Hematopoietic multipotent progenitor cell treated with erythropoietin and hydrocortisone succinate and interleukin-3 and kit ligand, for 4 days (in vitro differentiated cells): Measurements from ENCODE around the gene NPAP1.
"Not testable (repeated sequence)": the region's sequence is repeated elsewhere in the genome, so short reads cannot be mapped to it uniquely, and the experiment has no call there.

Experiments used
- DNase-seq: peaks from one replicate; pipeline ENCODE4 v3.0.0-alpha.2; 2015

The NPAP1 gene, protein sequence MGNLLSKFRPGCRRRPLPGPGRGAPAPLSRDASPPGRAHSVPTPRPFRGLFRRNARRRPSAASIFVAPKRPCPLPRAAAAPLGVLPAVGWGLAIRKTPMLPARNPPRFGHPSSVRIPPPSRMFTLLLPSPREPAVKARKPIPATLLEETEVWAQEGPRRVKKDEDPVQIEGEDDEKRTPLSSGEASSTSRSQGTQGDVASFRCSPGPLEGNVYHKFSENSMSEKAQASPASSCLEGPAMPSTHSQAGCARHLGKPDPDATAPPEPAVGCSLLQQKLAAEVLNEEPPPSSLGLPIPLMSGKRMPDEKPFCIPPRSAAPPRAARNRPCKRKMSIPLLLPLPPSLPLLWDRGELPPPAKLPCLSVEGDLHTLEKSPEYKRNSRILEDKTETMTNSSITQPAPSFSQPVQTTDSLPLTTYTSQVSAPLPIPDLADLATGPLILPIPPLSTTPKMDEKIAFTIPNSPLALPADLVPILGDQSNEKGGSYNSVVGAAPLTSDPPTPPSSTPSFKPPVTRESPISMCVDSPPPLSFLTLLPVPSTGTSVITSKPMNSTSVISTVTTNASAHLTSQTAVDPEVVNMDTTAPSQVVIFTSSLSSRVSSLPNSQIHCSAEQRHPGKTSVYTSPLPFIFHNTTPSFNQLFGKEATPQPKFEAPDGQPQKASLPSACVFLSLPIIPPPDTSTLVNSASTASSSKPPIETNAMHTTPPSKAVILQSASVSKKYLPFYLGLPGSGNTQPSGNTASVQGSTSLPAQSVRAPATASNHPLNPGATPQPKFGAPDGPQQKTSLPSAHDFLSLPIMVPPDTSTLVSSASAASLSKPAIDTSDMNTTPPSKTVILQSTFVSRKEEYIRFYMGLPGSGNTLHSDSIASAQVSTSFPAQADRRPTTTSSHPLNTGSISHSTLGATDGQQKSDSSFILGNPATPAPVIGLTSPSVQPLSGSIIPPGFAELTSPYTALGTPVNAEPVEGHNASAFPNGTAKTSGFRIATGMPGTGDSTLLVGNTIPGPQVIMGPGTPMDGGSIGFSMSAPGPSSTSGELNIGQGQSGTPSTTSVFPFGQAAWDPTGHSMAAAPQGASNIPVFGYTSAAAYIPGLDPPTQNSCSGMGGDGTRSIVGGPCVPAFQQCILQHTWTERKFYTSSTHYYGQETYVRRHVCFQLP

DNA sequence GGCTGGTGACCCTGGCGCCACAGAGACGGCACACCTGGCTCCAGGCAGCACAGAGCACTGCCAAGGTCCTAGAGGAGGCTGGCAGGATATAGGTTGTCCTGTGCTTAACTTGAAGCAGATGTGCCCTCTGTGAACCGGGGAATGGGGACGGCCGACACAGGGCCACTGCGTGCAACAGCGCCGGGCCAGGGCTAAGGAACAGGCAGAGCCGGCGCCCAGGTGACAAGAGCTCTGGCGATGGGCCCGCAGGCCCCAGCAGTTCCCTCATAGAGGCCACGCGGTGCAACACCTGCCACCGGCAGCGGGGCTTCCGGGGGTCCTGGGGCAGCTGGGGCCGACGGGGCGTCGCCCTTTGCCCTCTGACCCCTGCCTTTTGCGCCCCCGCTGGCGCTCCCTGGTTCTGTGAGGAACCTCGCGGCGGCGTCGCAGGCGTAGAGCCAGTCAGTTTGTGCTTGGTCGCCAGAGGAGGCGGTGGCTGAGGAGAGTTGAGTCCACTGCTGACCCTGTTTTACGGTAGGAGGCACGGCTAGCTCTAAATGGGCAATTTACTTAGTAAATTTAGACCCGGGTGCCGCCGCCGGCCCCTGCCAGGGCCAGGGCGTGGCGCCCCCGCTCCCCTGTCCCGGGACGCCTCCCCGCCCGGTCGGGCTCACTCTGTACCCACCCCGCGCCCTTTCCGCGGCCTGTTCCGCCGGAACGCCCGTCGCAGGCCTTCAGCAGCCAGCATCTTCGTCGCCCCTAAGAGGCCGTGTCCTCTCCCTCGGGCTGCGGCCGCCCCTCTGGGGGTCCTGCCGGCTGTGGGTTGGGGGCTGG lies at the start of gene NPAP1:
NPAP1 (plus strand) TSS at position 444 of the 813 bp plus-strand sequence; CDS start at position 537, 93 bp downstream.
- DNase-seq: no peak

DNA sequence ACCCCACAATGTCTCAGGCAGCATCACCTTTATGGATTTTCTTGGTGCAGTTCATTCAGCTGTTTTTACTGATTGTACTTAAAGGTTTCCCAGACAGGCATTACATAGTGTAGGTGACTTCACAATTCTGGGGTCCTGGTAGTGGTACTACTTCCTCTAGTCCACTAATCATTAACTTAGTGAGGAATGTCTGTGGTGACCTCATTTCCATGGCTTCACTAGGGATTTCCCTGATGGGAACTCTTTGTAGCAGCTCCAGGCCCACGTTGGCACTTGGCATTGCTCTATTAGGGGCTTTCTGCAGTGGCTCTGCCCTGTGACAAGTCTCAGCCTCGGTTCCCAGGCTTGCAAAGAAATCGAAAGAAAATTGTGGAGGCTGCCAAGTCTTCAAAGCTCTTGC lies 48.1 kb upstream of the NPAP1 start:
- no peak for DNase-seq

DNA sequence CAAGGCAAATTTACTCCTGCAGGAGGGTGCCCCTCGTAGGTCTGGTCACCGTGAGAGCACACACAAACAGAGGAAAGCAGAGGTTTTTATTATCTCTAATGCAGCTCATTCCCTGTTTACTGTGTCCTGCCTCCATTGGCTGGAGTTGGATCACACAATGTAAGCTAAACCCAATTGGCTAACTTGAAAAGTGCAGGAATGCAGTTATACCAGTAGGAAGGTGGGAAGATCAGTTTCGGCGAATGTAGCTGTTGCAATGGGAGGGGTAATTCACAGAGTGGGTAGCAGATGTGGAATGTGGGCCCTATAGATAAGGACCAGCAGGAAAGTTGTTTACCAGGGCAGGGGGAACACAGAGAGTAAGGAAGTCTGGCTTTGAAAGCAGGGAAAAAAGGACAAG lies 42.5 kb upstream of the NPAP1 start:
- DNase-seq: no peak

DNA sequence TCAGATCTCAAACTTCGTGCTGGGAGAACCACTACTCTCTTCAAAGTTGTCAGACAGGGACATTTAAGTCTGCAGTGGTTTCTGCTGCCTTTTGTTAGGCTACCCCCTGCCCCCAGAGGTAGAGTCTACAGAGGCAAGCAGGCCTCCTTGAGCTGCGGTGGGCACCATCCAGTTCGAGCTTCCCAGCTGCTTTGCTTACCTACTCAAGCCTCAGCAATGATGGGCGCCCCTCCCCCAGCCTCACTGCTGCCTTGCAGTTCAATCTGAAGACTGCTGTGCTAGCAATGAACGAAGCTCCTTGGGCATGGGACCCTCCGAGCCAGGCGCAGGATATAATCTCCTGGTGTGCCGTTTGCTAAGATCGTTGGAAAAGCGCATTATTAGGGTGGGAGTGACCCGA lies 36.2 kb upstream of the NPAP1 start:
- not testable (repeated sequence) for DNase-seq

DNA sequence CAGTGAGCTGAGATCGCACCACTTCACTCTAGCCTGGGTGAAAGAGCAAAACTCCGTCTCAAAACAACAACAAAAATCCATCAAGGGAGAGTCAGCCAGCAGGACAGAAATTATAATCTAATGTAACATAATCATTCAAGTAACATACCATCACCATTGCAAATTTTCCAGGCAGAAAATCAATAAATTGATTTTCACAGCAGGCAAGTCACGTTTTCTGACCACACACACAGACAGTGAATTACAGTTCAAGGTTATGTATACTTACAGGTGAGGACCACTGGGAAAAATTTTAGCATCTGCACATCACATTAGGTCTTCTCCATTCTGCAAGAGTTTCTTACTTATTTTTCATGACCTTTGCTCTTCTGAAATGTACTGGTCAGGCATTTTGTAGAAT lies 29.9 kb upstream of the NPAP1 start:
- DNase-seq: no peak

DNA sequence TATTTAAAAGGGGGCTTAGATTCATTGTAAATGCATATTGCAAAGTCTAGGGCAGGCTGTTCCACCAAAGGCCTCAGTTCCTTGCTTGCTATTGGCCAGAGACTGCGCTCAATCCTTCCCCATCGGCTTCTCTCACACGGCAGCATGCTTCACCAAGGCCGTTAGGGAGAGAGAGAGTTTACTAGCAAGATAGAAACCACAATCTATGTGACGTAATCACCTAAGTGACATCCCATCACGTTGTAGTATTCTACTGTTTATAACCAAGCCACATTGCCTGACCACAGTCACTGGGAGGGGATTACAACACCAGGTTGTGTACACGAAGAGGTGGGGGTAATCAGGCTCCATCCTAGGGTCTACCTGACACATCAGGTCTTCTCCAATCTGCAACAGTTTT lies 16.0 kb upstream of the NPAP1 start:
- DNase-seq: peak; percentile 3

DNA sequence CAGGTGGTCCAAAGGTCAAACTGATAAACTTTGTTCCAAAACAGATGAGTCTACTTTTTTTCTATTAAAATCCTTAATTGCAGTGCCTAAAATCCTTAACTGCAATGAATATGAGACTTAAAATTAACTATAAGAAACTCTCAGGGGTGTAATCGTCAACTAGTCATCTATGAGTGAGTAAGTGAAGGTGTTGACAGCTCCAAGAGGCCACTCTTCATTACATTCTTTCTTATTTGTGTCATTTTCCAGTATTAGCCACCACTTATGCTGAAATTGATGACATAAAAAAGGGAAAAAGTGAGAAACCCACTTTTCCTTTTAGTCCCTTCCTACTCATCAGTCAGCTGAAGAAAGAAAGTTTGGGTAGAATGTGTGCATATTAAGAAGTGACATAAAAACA lies 12.6 kb upstream of the NPAP1 start:
- DNase-seq: no peak

DNA sequence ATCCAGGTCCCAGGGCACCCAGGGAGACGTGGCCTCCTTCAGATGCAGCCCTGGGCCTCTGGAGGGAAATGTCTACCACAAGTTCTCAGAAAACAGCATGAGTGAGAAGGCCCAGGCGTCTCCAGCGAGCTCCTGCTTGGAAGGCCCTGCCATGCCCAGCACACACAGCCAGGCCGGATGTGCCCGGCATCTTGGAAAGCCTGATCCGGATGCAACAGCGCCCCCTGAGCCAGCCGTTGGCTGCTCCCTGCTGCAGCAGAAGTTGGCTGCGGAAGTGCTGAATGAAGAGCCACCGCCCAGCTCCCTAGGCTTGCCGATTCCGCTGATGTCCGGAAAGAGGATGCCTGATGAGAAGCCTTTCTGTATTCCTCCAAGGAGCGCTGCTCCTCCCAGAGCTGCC lies 856 bp downstream of the NPAP1 start:
- DNase-seq: no peak

DNA sequence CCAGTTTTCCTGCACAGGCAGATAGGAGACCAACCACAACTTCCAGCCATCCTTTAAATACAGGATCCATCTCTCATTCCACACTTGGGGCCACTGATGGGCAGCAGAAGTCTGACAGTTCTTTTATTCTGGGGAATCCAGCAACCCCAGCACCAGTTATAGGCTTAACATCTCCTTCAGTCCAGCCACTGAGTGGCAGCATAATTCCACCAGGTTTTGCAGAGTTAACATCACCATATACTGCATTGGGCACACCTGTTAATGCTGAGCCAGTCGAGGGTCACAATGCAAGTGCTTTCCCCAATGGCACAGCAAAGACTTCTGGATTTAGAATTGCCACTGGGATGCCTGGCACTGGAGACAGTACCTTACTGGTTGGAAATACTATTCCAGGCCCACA lies 2.9 kb downstream of the NPAP1 start:
- DNase-seq: no peak

DNA sequence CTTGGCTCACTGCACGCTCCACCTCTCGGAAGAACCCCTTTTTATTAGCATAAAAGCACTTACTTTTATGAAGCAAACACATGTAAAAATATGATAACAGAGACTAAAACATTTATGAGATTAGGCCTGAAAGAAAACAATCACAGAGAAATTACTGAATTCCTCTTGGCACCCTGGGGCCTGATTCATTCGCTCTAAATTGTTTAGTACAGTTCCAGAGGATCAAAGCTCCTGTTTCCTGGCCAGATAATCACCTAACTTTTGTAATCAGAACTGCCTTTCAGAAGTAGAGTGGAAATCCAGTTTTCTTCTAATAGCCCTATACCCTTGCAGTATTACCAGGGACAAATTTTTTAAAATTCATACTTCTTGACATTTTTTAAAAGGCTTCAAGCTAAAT lies 6.4 kb downstream of the NPAP1 start:
- DNase-seq: no peak

DNA sequence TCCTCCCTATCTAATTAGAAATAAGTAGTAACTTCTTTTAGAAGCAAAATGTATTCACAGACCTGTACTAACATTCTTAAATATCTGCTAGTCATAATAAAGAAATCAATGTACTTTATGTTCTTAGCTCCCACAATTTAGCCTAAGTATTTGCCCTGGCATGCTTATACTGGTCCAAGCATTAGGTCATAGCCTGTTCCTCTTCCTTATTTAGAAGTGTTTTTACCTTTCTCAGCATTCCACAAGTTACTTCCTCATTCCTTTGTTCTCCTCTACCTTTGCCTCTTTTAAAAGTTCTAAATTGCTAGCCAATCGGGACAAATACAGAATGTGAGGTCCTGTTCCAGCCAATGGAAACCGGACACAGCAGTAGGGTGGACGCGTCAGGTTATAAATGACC lies 7.3 kb downstream of the NPAP1 start:
- DNase-seq: not testable (repeated sequence)

DNA sequence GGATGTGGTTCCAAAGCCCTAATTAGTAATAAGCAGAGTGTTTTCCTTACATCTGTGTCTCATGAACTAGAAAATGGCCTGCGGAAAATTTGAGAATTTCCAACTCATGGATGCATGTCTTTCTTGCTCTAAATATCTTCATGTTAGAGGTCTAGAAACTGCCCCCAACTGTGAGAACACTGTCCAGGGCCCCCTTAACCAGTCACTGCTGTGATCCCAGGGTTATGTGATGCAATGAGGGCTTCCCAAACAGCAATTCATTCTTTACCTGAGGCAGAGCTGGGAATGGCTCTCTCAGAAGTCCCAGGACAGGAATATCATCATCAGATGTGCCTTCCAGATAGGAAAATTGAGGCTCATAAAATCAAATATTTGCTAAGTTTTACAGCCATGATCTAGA lies 8.2 kb downstream of the NPAP1 start:
- no peak for DNase-seq

DNA sequence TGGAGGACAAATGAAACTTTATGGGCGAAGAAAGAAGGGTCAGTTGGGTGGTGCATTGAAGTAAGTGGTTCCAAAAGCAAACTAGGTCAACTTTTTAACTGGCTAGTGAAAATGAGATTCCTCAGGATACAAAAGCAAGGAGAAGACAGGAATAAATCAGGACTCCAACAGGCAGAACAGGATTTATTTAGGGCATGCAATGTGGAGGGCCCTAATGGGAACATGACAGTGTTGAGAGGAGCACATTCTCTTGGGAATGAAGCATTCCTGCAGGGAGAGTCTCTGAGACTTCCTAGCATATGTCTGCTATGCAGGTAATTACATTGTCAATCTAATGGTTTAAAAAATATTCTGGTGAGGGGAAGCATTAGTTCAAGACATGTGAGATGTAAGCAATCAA lies 8.7 kb downstream of the NPAP1 start:
- DNase-seq: no peak

DNA sequence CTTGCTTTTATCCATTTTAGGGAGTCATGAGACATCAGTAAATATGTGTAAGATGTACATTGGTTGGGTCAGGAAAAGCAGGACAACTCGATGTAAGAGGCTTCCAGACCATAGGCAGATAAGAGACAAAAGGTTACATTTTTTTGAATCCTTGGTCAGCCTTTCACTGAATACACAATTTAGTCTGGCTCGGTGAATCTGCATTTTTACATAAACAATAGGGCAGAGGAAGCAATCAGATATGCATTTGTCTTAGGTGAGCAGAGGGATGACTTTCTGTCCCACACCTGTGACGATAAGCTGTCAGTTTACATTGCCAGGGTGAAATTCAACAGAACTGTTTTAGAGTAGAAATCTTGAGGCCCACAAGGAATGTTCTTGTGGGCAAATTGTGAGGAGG lies 20.6 kb downstream of the NPAP1 start:
- DNase-seq: no peak

DNA sequence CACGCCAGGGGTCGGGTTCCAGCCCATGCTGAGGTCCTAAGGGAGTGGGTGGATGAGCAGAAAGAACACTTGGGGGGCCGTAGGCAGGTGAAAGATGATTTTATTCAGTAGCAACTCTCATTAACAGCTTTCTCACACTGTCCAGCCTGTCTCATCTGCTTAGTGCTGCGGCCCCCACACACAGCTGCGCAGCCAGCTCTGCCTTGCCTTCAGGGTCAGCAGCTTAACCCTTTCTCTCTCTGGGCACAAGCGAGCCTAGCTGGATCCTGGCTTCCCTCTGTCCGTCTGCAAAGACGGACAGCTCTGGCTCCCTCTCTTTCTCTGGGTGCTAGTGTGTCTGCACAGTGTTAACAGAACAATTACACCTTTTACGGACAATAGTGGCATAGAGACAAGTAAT lies 21.3 kb downstream of the NPAP1 start:
- DNase-seq: no peak

DNA sequence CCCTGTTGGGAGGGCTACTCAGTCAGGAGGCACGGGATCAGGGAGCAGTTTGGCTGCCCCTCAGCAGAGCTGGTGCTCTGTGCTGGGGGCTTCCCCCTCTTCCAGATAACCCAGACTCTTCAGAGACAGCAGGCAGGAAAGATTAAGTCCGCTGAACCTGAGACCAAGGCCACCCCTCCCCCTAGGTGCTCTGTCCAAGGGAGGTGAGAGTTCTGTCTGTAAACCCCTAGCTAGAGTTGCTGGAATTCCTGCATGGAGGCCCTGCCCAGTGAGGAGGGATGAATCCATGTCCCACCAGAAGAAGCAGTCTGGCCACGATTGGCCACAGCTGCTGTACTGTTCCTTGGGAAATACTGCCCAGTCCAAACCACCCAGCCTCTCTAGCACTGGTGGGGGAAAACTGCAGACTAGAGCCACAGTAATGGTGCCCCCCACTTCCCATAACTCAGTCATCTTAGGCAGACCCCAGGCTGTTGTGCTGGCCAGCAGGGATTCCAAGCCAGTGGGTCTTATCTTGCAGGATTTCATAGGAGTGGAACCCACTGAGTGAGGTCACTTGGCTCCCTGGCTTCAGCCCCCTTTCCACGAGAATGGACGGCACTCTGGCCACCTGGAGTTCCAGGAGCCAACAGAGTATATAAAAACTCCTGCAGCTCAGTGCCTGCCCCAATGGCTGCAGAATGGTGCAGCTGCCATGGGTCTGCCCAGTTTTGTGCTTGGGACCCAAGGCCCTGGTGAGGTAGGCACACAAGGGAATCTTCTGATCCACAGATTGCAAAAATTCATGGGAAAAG lies 42.9 kb downstream of the NPAP1 start:
- no peak for DNase-seq

DNA sequence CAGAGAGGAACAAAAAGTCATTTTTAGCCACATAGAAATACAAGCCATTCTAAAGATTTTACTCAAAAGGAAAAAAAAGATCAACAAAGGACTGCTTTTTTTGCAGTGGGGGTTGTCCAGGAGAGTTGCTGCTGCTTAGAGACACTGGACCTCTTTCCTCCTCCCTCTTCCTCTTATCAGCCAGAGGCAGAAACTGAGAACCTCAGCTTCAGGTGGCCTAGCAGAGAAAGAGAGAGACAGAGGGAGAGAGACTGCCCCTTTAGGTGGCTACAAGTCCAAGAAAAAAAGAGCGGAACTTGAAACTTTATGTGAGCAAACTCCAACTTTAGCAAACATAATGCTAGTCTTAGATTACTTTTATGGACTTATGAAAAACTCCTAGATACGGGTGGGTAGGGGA lies 54.2 kb downstream of the NPAP1 start:
- DNase-seq: no peak
